CD14-positive monocyte (primary cell): ENCODE data around the gene ASCL2. TPM values are rescaled to one million over a fixed set of nuclear protein-coding genes. Genes with fewer than 3 reads are reported as not detected.

Experiments used
- DNase-seq, 3 donors: peaks; one replicate each; pipeline ENCODE4 v3.0.0-alpha.2; 2011 to 2022
- H2AFZ ChIP-seq: 2 replicates; pipeline ENCODE4 v1.6.0; 2012; ENCODE audit warnings: mild to moderate bottlenecking, low read depth, low read length, inconsistent platforms; ENCODE audit not compliant: insufficient read depth, poor library complexity, severe bottlenecking
- H3K27ac ChIP-seq, 2 donors: 1 replicate in 1 of 2; 2 replicates in 1 of 2; pipeline ENCODE4 v1.5.1; 2012 to 2013; ENCODE audit warnings: low read length in 2 of 2, control low read depth in 1 of 2, inconsistent platforms in 1 of 2, low read depth in 1 of 2, mild to moderate bottlenecking in 1 of 2
- H3K27me3 ChIP-seq, 2 donors: one replicate each; pipeline versions ENCODE4 v1.6.0 to v1.6.1; 2011 to 2013; ENCODE audit warnings: low read length in 2 of 2; ENCODE audit not compliant: control insufficient read depth in 2 of 2, insufficient read depth in 2 of 2
- H3K36me3 ChIP-seq, 2 donors: replicated peaks in 1 of 2; 1 replicate in 1 of 2; 2 replicates in 1 of 2; pipeline versions ENCODE4 v1.5.1 to v1.6.1; 2012 to 2013; ENCODE audit warnings: low read length in 2 of 2, control low read depth in 1 of 2, inconsistent platforms in 1 of 2, mild to moderate bottlenecking in 1 of 2; ENCODE audit not compliant: insufficient read depth in 2 of 2, control insufficient read depth in 1 of 2
- H3K4me1 ChIP-seq, 2 donors: 1 replicate in 1 of 2; 2 replicates in 1 of 2; pipeline versions ENCODE4 v1.5.1 to v1.6.1; 2012 to 2013; ENCODE audit warnings: low read length in 2 of 2, control low read depth in 1 of 2, inconsistent platforms in 1 of 2, mild to moderate bottlenecking in 1 of 2, moderate library complexity in 1 of 2; ENCODE audit not compliant: insufficient read depth in 2 of 2, control insufficient read depth in 1 of 2
- H3K4me2 ChIP-seq: replicated peaks from 2 replicates; pipeline ENCODE3; 2012; ENCODE audit warnings: low read length, moderate library complexity, mild to moderate bottlenecking; ENCODE audit not compliant: poor library complexity, severe bottlenecking; ENCODE audit errors: extremely low read depth
- H3K4me3 ChIP-seq, 3 experiments: fragments of 200-600 bp in 1 of 3; sonication (generic) in 1 of 3; replicated peaks in 1 of 3; 1 replicate in 2 of 3; 2 replicates in 1 of 3; pipeline ENCODE4 v1.5.1; 2011 to 2013; ENCODE audit warnings: low read length in 3 of 3, mild to moderate bottlenecking in 3 of 3, control low read depth in 2 of 3, low read depth in 2 of 3, inconsistent platforms in 1 of 3, moderate library complexity in 1 of 3
- H3K79me2 ChIP-seq: 2 replicates; pipeline ENCODE4 v1.6.0; 2012; ENCODE audit warnings: mild to moderate bottlenecking, control low read depth, inconsistent platforms, low read length, moderate library complexity; ENCODE audit not compliant: insufficient read depth
- H3K9ac ChIP-seq: 2 replicates; pipeline ENCODE4 v1.6.0; 2017; ENCODE audit warnings: low read length, mild to moderate bottlenecking; ENCODE audit not compliant: insufficient read depth, poor library complexity, severe bottlenecking
- H3K9me3 ChIP-seq, 2 donors: replicated peaks in 1 of 2; 1 replicate in 1 of 2; 2 replicates in 1 of 2; pipeline versions ENCODE4 v1.5.1 to v1.6.1; 2012 to 2013; ENCODE audit warnings: low read length in 2 of 2, control low read depth in 1 of 2; ENCODE audit not compliant: control insufficient read depth in 1 of 2, insufficient read depth in 1 of 2
- H4K20me1 ChIP-seq: 2 replicates; pipeline ENCODE4 v1.6.0; 2012; ENCODE audit warnings: mild to moderate bottlenecking, low read length, control low read depth, moderate library complexity; ENCODE audit not compliant: insufficient read depth
- H3K27ac Mint-ChIP-seq, 7 donors: one replicate each; pipeline ENCODE4 v1.8.0; 2020; ENCODE audit warnings: mild to moderate bottlenecking in 7 of 7, mixed read lengths in 7 of 7, moderate library complexity in 6 of 7, inconsistent platforms in 2 of 7
- H3K27me3 Mint-ChIP-seq, 3 donors: one replicate each; pipeline ENCODE4 v1.8.0; 2021 to 2022; ENCODE audit warnings: low read depth in 3 of 3, mild to moderate bottlenecking in 3 of 3, mixed read lengths in 3 of 3, moderate library complexity in 3 of 3, inconsistent platforms in 1 of 3
- H3K36me3 Mint-ChIP-seq, 2 donors: one replicate each; pipeline ENCODE4 v1.8.0; 2020; ENCODE audit warnings: mixed read lengths in 2 of 2, inconsistent platforms in 1 of 2, mild to moderate bottlenecking in 1 of 2
- H3K4me1 Mint-ChIP-seq: one replicate; pipeline ENCODE4 v1.8.0; 2020; ENCODE audit warnings: mild to moderate bottlenecking, mixed read lengths
- H3K4me3 Mint-ChIP-seq, 2 donors: one replicate each; pipeline ENCODE4 v1.8.0; 2020; ENCODE audit warnings: mild to moderate bottlenecking in 2 of 2, mixed read lengths in 2 of 2, moderate library complexity in 1 of 2
- H3K9me3 Mint-ChIP-seq, 7 donors: one replicate each; pipeline ENCODE4 v1.8.0; 2020 to 2022; ENCODE audit warnings: mixed read lengths in 7 of 7, mild to moderate bottlenecking in 6 of 7, moderate library complexity in 6 of 7, inconsistent platforms in 2 of 7
- WGBS: methylation state at CpG from one replicate; pipeline ENCODE4 v1.1.5; 2013; ENCODE audit warnings: missing lambda C conversion rate; ENCODE audit not compliant: insufficient coverage; 5-methylcytosine and 5-hydroxymethylcytosine counted together
- intact Hi-C, 2 donors: fragments of 100-400 bp; cut with micrococcal nuclease; formaldehyde crosslinking; loops; one replicate each; pipeline versions ENCODE4 v1.15.0 to v1.15.1; 2023
- polyA plus RNA-seq, 3 donors: library from polyadenylated mRNA; depleted of rRNA in 1 of 3; unstranded in 2 of 3; stranded (reverse) in 1 of 3; fragments of 300-500 nt in 2 of 3; fragments of >200 nt in 1 of 3; fragmentation: Illumina TruSeq in 2 of 3; gene quantifications; 1 replicate in 2 of 3; 2 replicates in 1 of 3; pipeline ENCODE4 v1.2.3, GENCODE V29; 2012 to 2021
- TF ChIP-seq, protein P1 (sequence below): fragments of 200-600 bp; IDR thresholded peaks from one replicate; pipeline ENCODE4 v1.8.0; 2022; ENCODE audit warnings: antibody characterized with exemption, mild to moderate bottlenecking

ASCL2 gene
- polyA plus RNA-seq, 3 donors: 5.7 to 11.4 (median 8.3) TPM

- no peaks in the 10 kb centered on the region for H3K27me3 ChIP-seq
- no peaks in the 10 kb centered on the region for H3K9me3 ChIP-seq
- peak overlapping the region in 1 of 3 experiments; percentile 52 for H3K4me3 ChIP-seq
- Mint-ChIP-seq H3K27me3 (peaks cover 0 to 3% (median 0%) of the 10 kb centered on the region in 3 donors), H3K4me1 (peaks cover 59% of the 10 kb centered on the region), H3K9me3 (no peaks in the 10 kb centered on the region), H3K27ac (peak overlapping the region in 2 of 7 donors; percentile 6 to 30), H3K4me3 (peak overlapping the region in 1 of 2 donors; percentile 76), H3K36me3 (peaks cover 17 to 37% of the 10 kb centered on the region in 2 donors)
- peaks cover 61% of the 10 kb centered on the region for H3K79me2 ChIP-seq
- no peak overlapping the region for H3K27ac ChIP-seq
- peaks cover 29 to 34% of the 10 kb centered on the region in 2 donors for H3K36me3 ChIP-seq
- peak overlapping the region; percentile 58 for H3K4me2 ChIP-seq
- H4K20me1 ChIP-seq: peaks cover 61% of the 10 kb centered on the region
- peak in 1 of 3 donors; percentile 5 for DNase-seq
- intact Hi-C loops: loop anchor here (5.0 to 10.0 kb wide), 4 partner anchors 32 to 585 kb away; partner anchors contain the start of gene CDKN1C (in 1 of the 2)
- H2AFZ ChIP-seq: no peak overlapping the region
- TF ChIP-seq, protein P1, sequence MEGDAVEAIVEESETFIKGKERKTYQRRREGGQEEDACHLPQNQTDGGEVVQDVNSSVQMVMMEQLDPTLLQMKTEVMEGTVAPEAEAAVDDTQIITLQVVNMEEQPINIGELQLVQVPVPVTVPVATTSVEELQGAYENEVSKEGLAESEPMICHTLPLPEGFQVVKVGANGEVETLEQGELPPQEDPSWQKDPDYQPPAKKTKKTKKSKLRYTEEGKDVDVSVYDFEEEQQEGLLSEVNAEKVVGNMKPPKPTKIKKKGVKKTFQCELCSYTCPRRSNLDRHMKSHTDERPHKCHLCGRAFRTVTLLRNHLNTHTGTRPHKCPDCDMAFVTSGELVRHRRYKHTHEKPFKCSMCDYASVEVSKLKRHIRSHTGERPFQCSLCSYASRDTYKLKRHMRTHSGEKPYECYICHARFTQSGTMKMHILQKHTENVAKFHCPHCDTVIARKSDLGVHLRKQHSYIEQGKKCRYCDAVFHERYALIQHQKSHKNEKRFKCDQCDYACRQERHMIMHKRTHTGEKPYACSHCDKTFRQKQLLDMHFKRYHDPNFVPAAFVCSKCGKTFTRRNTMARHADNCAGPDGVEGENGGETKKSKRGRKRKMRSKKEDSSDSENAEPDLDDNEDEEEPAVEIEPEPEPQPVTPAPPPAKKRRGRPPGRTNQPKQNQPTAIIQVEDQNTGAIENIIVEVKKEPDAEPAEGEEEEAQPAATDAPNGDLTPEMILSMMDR: no peak
- WGBS: 100% methylated on average over 1 of the region's 10 CpGs
- peaks cover 44 to 53% of the 10 kb centered on the region in 2 donors for H3K4me1 ChIP-seq
- no peak overlapping the region for H3K9ac ChIP-seq
These were observed 29.4 kb upstream of the ASCL2 start for GRCh38 chr11:2299773-2300172.

- no peaks in the 10 kb centered on the region for H3K9me3 Mint-ChIP-seq
- peak overlapping the region in 1 of 3 experiments; percentile 52 for H3K4me3 ChIP-seq
- H2AFZ ChIP-seq: no peak overlapping the region
- peaks cover 41 to 53% of the 10 kb centered on the region in 2 donors for H3K4me1 ChIP-seq
- H3K79me2 ChIP-seq: peaks cover 54% of the 10 kb centered on the region
- H4K20me1 ChIP-seq: peaks cover 59% of the 10 kb centered on the region
- peak overlapping the region in 1 of 2 donors; percentile 76 for H3K4me3 Mint-ChIP-seq
- peaks cover 15 to 32% of the 10 kb centered on the region in 2 donors for H3K36me3 Mint-ChIP-seq
- H3K9ac ChIP-seq: no peak overlapping the region
- peaks cover 0 to 3% (median 0%) of the 10 kb centered on the region in 3 donors for H3K27me3 Mint-ChIP-seq
- H3K4me1 Mint-ChIP-seq: peaks cover 59% of the 10 kb centered on the region
- intact Hi-C loops: loop anchor here in 1 of 2 donors (5.0 kb wide), 1 partner anchor 102 kb away; no protein-coding TSS in a partner anchor
- 80% methylated on average over 14 of the region's 18 CpGs for WGBS
- H3K36me3 ChIP-seq: peaks cover 29 to 34% of the 10 kb centered on the region in 2 donors
- TF ChIP-seq, protein P1: no peak
- H3K27ac Mint-ChIP-seq: peak overlapping the region in 4 of 7 donors; percentile 6 to 76 (median 30)
- H3K4me2 ChIP-seq: peak overlapping the region; percentile 58
- peak in 1 of 3 donors; percentile 8 for DNase-seq
- no peaks in the 10 kb centered on the region for H3K27me3 ChIP-seq
- H3K9me3 ChIP-seq: no peaks in the 10 kb centered on the region
- H3K27ac ChIP-seq: peak overlapping the region in 1 of 2 donors; percentile 43
These were observed 28.7 kb upstream of the ASCL2 start for GRCh38 chr11:2298795-2299761.
